ENCODE results near the gene HECW1. TPM values are rescaled to one million over a fixed set of nuclear protein-coding genes. Genes with fewer than 3 reads are reported as not detected.
"Not testable (repeated sequence)": the region's sequence is repeated elsewhere in the genome, so short reads cannot be mapped to it uniquely, and the experiment has no call there.

The HECW1 gene
- total RNA-seq (2022) (1.7 and 1.8 TPM in 2 replicates), Bru-seq, nascent RNA (percentile 21 among the genes with signal in this experiment), BruChase-seq, experiment 1, labeled RNA remaining after a 2-hour chase (percentile 19 among the genes with signal in this experiment), BruChase-seq, experiment 2, labeled RNA remaining after a 6-hour chase (percentile 16 among the genes with signal in this experiment)
- long read RNA-seq, partial matches to known transcripts, result 0 of 2 reads
- long read RNA-seq, other reads (novel, unspliced or antisense), result 0 of 2 reads

DNA sequence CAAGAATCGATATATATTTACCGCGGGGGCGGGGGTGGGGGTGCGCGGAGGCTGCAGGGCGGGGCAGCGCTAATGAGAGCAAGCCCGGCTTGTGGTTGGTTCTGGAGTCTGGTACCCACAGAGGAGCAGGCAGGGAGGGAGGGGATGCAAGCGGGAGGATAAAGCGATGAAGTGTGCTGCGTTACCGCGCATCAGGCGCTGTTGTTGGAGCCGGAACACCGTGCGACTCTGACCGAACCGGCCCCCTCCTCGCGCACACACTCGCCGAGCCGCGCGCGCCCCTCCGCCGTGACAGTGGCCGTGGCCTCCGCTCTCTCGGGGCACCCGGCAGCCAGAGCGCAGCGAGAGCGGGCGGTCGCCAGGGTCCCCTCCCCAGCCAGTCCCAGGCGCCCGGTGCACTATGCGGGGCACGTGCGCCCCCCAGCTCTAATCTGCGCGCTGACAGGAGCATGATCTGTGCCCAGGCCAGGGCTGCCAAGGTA, at the start of gene HECW1:
TSS of gene HECW1 (plus strand) at position 189 of the 482 bp plus-strand sequence. CDS start 131,259 bp downstream, outside the sequence.
- no peaks in the 10 kb centered on the region for H3K36me3 Mint-ChIP-seq (ENCODE audit: insufficient read depth, unreplicated experiment)
- BruUV-seq (replicated peaks), result no TSS peak
- Histone ChIP-seq H3K27me3 (replicated peaks; ENCODE audit: control insufficient read depth, insufficient read depth, low read length) (no peaks in the 10 kb centered on the region), H3K36me3 (ENCODE audit: control insufficient read depth, insufficient read depth, low read length) (no peaks in the 10 kb centered on the region), H3K4me3 (ENCODE audit: low read depth, low read length) (no peak within 1 kb of the TSS), H3K4me1 (no peaks in the 10 kb centered on the region), H3K9me3 (no peaks in the 10 kb centered on the region; the same call in 1 of the 2 replicates)
- intact Hi-C loops (cut with micrococcal nuclease; ENCODE audit: unreplicated experiment), result no loop called here
- ChIA-PET POLR2A (no interaction called here), CTCF (no interaction called here)
- peaks cover 20% of the 10 kb centered on the region for H3K27me3 Mint-ChIP-seq (ENCODE audit: insufficient read depth, unreplicated experiment)
- TF ChIP-seq, protein P1, sequence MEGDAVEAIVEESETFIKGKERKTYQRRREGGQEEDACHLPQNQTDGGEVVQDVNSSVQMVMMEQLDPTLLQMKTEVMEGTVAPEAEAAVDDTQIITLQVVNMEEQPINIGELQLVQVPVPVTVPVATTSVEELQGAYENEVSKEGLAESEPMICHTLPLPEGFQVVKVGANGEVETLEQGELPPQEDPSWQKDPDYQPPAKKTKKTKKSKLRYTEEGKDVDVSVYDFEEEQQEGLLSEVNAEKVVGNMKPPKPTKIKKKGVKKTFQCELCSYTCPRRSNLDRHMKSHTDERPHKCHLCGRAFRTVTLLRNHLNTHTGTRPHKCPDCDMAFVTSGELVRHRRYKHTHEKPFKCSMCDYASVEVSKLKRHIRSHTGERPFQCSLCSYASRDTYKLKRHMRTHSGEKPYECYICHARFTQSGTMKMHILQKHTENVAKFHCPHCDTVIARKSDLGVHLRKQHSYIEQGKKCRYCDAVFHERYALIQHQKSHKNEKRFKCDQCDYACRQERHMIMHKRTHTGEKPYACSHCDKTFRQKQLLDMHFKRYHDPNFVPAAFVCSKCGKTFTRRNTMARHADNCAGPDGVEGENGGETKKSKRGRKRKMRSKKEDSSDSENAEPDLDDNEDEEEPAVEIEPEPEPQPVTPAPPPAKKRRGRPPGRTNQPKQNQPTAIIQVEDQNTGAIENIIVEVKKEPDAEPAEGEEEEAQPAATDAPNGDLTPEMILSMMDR (IDR thresholded peaks at IDR 0.05; ENCODE audit: insufficient read depth in 1 of 2, low read depth in 1 of 2, low read length in 1 of 2, severe bottlenecking in 1 of 2, unreplicated experiment in 1 of 2), result no peak
- no peaks in the 10 kb centered on the region for H3K4me1 Mint-ChIP-seq (ENCODE audit: low read depth, unreplicated experiment)
- H3K4me3 Mint-ChIP-seq (ENCODE audit: unreplicated experiment), result no peak within 1 kb of the TSS
- H3K27ac Mint-ChIP-seq (ENCODE audit: unreplicated experiment), result no peak within 1 kb of the TSS
- DNase-seq, result no peak
- no peaks in the 10 kb centered on the region for H3K9me3 Mint-ChIP-seq (ENCODE audit: unreplicated experiment)

DNA sequence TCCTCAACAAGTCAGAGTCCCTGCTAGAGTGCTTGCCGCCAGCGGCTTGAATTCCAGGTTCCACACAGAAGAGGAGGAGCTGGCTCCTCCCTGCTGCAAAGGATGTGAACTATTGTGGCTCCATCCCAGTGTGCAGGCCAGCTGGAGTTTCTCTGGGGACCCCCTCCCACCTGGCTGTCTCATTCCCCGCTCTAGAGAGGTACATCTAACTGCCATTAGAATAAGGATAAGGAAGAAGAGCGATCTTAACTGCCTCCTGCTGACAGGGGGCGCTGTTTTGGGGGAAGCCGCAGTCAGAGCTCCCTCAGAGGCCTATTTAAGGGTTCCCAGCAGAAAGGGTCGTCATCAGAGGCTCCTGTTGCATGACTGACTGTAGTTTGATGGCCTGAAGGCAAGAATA, 40.8 kb upstream of the HECW1 start:
- H3K27me3 Mint-ChIP-seq (ENCODE audit: insufficient read depth, unreplicated experiment), result peaks cover 3% of the 10 kb centered on the region
- TF ChIP-seq, protein P1 (IDR thresholded peaks at IDR 0.05; ENCODE audit: insufficient read depth in 1 of 2, low read depth in 1 of 2, low read length in 1 of 2, severe bottlenecking in 1 of 2, unreplicated experiment in 1 of 2), result peak in 1 of 2 experiments; percentile 44
- no TSS peak for BruUV-seq (replicated peaks)

DNA sequence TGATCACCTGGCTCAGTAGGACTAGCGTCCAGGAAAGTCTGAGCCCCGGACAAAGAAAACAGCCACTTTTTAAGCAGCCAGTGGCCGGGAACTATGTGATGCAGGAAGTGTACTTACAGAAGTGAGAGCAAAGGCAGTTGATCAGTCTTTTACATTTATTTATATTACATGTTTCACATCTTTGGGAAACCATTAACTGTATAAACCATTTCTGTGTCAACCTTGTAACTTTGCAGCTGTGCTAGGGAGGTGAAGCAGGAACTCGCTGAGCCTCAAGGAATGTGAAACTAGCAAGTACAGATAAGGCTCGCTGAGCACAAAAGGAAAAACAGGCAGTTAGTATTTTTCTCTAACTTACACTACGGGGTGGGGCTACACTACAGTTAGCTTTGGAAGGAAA, 39.9 kb upstream of the HECW1 start:
- ChIA-PET POLR2A (no interaction called here), CTCF (no interaction called here)
- no peaks in the 10 kb centered on the region for H3K27me3 ChIP-seq (replicated peaks; ENCODE audit: control insufficient read depth, insufficient read depth, low read length)
- H3K27ac Mint-ChIP-seq (ENCODE audit: unreplicated experiment), result peak overlapping the region; percentile 71
- DNase-seq, result peak in 1 of 2 experiments; percentile 19
- H3K9me3 ChIP-seq, result no peaks in the 10 kb centered on the region
- peaks cover 22% of the 10 kb centered on the region for H3K4me1 ChIP-seq
- intact Hi-C loops (cut with micrococcal nuclease; ENCODE audit: unreplicated experiment), result loop anchor here (2.0 kb wide), 1 partner anchor 20 kb away; no protein-coding TSS in a partner anchor
- no peak overlapping the region for H3K4me3 ChIP-seq (ENCODE audit: low read depth, low read length)
- peaks cover 11% of the 10 kb centered on the region for H3K9me3 Mint-ChIP-seq (ENCODE audit: unreplicated experiment)
- H3K36me3 ChIP-seq (ENCODE audit: control insufficient read depth, insufficient read depth, low read length), result no peaks in the 10 kb centered on the region
- H3K4me1 Mint-ChIP-seq (ENCODE audit: low read depth, unreplicated experiment), result peaks cover 13% of the 10 kb centered on the region
- peaks cover 5% of the 10 kb centered on the region for H3K36me3 Mint-ChIP-seq (ENCODE audit: insufficient read depth, unreplicated experiment)
- BruUV-seq (replicated peaks), result no TSS peak
- H3K27me3 Mint-ChIP-seq (ENCODE audit: insufficient read depth, unreplicated experiment), result peaks cover 3% of the 10 kb centered on the region
- H3K4me3 Mint-ChIP-seq (ENCODE audit: unreplicated experiment), result peak overlapping the region; percentile 45
- TF ChIP-seq, protein P1 (IDR thresholded peaks at IDR 0.05; ENCODE audit: insufficient read depth in 1 of 2, low read depth in 1 of 2, low read length in 1 of 2, severe bottlenecking in 1 of 2, unreplicated experiment in 1 of 2), result no peak

More for the DNA sequence above, 40.8 kb upstream of the HECW1 start:
- peak in 1 of 2 experiments; percentile 21 for DNase-seq
- Histone ChIP-seq H3K4me3 (ENCODE audit: low read depth, low read length) (no peak overlapping the region), H3K9me3 (no peaks in the 10 kb centered on the region), H3K36me3 (ENCODE audit: control insufficient read depth, insufficient read depth, low read length) (no peaks in the 10 kb centered on the region), H3K4me1 (peaks cover 19% of the 10 kb centered on the region), H3K27me3 (replicated peaks; ENCODE audit: control insufficient read depth, insufficient read depth, low read length) (no peaks in the 10 kb centered on the region; the same call in 1 of the 2 replicates)
- intact Hi-C loops (cut with micrococcal nuclease; ENCODE audit: unreplicated experiment), result loop anchor here (2.0 kb wide), 1 partner anchor 19 kb away; no protein-coding TSS in a partner anchor
- Mint-ChIP-seq H3K9me3 (ENCODE audit: unreplicated experiment) (peaks cover 2% of the 10 kb centered on the region), H3K4me1 (ENCODE audit: low read depth, unreplicated experiment) (peaks cover 13% of the 10 kb centered on the region), H3K36me3 (ENCODE audit: insufficient read depth, unreplicated experiment) (peaks cover 5% of the 10 kb centered on the region), H3K27ac (ENCODE audit: unreplicated experiment) (peak overlapping the region; percentile 71), H3K4me3 (ENCODE audit: unreplicated experiment) (peak overlapping the region; percentile 45)
- ChIA-PET CTCF (interaction anchor here (0.8 kb wide), 1 partner anchor 190 kb away, joined by 3 read pairs; no protein-coding TSS in a partner anchor), POLR2A (no interaction called here)

DNA sequence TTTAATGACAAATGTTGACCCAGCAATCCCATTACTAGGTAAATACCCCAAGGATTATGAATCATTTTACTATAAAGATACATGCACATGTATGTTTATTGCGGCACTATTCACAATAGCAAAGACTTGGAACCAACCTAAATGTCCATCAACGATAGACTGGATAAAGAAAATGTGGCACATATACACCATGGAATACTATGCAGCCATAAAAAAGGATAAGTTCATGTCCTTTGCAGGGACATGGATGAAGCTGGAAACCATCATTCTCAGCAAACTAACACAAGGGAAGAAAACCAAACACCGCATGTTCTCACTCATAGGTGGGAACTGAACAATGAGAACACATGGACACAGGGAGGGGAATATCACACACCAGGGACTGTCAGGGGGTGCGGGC, 38.6 kb upstream of the HECW1 start:
- Mint-ChIP-seq H3K4me1 (ENCODE audit: low read depth, unreplicated experiment) (peaks cover 13% of the 10 kb centered on the region), H3K9me3 (ENCODE audit: unreplicated experiment) (peaks cover 12% of the 10 kb centered on the region)
- H3K36me3 Mint-ChIP-seq (ENCODE audit: insufficient read depth, unreplicated experiment); CTCF ChIA-PET; H3K4me3 ChIP-seq (ENCODE audit: low read depth, low read length); BruUV-seq (replicated peaks); H3K36me3 ChIP-seq (ENCODE audit: control insufficient read depth, insufficient read depth, low read length); H3K27me3 Mint-ChIP-seq (ENCODE audit: insufficient read depth, unreplicated experiment); H3K4me3 Mint-ChIP-seq (ENCODE audit: unreplicated experiment); H3K27me3 ChIP-seq (replicated peaks; ENCODE audit: control insufficient read depth, insufficient read depth, low read length); H3K9me3 ChIP-seq; H3K27ac Mint-ChIP-seq (ENCODE audit: unreplicated experiment); DNase-seq; POLR2A ChIA-PET: not testable (repeated sequence)
- H3K4me1 ChIP-seq, result peaks cover 31% of the 10 kb centered on the region
- intact Hi-C loops (cut with micrococcal nuclease; ENCODE audit: unreplicated experiment), result loop anchor here (2.0 kb wide), 1 partner anchor 21 kb away; no protein-coding TSS in a partner anchor
